Activated T-helper 9 cell treated with anti-CD3 and anti-CD28 coated beads, Interleukin-2, amount 50 U/mL, for 16 hours (primary cell): Measurements from ENCODE around the gene ARVCF.

Source experiments
- DNase-seq: peaks from one replicate; pipeline ENCODE4 v3.0.0-alpha.2; 2020; ENCODE audit warnings: low read depth

Gene ARVCF, protein sequence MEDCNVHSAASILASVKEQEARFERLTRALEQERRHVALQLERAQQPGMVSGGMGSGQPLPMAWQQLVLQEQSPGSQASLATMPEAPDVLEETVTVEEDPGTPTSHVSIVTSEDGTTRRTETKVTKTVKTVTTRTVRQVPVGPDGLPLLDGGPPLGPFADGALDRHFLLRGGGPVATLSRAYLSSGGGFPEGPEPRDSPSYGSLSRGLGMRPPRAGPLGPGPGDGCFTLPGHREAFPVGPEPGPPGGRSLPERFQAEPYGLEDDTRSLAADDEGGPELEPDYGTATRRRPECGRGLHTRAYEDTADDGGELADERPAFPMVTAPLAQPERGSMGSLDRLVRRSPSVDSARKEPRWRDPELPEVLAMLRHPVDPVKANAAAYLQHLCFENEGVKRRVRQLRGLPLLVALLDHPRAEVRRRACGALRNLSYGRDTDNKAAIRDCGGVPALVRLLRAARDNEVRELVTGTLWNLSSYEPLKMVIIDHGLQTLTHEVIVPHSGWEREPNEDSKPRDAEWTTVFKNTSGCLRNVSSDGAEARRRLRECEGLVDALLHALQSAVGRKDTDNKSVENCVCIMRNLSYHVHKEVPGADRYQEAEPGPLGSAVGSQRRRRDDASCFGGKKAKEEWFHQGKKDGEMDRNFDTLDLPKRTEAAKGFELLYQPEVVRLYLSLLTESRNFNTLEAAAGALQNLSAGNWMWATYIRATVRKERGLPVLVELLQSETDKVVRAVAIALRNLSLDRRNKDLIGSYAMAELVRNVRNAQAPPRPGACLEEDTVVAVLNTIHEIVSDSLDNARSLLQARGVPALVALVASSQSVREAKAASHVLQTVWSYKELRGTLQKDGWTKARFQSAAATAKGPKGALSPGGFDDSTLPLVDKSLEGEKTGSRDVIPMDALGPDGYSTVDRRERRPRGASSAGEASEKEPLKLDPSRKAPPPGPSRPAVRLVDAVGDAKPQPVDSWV

DNA sequence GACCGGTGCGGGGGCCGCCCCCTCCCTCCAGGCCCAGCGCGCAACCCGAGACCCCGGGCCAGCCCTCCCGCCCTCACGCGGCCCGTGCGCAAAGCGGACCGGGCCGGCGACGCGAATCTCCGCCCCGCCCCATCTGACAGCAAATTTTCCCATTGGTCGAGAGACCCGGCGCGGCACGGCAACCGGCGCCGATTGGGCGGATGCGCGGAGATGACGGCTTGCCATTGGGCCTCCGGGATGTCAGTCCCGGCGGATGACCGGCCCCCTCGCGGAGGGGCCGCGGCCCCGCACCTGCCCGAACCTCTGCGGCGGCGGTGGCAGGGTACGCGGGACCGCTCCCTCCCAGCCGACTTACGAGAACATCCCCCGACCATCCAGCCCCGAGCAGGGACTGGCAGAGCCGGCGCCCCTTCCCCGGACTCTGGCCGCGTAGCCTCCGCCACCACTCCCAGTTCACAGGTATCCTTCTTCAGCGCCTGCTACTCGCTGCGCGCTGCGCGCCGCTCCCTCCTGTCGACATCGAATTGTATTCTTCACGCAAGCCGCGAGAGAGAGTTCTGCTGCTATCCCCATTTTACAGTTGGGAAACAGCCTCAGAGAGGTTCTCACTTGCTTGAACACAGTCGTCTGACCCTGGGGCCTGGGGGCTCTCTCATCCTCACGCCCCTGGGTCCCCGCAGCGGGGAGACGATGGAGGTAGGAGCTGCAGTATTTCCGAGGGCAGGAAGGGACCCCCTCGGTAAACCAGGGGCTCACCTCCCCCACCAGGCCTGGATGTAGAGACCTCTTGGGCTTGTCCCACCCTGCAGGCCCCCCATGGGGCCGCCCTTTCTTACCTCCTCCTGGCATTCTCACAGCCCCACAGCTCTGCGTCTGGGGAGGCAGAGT lies at the start of gene ARVCF:
TSS of gene ARVCF (minus strand) at position 90 of the 888 bp plus-strand sequence. CDS start 26,029 bp downstream, outside the sequence.
- peak; percentile 86 for DNase-seq

DNA sequence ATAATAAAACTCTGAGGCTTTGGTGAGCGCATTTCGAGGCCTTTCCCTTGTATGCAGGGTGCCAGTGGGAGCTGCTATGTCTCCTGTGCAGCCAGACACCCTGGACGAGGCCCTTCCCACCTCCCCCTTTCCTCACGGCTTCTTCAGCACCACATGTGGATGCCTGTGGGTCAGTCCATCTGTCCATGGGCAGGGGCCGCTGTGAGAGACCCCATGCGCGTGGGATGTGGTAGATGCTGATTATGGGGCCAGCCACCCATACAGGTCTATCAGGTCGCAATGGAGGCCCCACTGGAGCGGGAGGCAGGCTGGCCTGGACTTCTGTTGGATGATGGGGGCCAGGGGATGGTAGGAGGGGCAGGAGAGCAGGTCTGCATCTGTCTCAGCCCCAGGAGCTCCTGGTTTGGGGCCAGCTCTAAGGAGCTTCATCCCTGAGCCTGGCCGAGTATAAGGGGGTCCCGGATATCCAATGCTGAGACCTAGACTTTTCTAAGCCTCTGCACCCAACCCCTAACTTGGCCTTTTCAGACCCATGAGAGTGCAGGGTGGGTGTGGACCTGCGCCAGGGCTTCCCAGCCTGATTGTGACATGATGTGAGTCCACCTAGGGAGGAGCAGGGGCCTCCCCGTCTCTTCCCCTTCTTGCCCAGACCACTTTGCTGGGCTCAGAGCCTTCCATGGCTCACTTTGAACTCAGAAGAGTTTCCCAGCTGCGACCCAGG lies 49.4 kb upstream of the ARVCF start:
- no peak for DNase-seq

DNA sequence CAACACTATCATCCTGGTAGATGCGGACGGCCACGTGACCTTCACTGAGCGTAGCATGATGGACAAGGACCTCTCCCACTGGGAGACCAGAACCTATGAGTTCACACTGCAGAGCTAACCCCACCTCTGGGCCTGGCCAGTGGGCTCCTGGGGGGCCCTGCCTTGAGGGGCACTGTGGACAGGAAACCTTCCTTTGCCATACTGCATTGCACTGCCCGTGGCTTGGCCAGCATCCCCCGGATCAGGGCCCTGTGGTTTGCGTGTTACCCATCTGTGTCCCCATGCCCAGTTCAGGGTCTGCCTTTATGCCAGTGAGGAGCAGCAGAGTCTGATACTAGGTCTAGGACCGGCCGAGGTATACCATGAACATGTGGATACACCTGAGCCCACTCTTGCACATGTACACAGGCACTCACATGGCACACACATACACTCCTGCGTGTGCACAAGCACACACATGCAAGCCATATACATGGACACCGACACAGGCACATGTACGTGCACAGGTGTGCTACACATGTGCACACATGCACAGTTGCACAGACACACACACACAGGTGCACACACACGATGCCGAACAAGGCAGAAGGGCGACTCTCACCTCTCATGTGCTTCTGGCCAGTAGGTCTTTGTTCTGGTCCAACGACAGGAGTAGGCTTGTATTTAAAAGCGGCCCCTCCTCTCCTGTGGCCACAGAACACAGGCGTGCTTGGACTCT lies 48.1 kb upstream of the ARVCF start:
- DNase-seq, result no peak

DNA sequence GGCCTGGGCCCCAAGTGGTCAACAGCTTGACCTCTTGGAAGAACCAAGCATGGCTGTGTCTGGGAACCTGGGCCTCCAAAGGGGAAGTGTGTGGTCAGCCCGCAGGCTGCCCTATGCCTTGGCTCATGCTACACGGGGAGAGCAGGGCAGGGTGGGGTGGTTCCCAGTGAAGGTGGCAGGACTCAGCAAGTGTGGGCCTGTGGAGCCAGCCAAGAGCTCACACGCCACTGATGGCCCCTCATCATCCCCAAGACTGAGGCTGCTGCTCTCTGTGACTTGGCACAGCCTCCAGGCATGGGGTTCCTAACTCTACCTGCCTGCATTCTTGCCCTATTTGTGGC lies 47.5 kb upstream of the ARVCF start:
- no peak for DNase-seq

DNA sequence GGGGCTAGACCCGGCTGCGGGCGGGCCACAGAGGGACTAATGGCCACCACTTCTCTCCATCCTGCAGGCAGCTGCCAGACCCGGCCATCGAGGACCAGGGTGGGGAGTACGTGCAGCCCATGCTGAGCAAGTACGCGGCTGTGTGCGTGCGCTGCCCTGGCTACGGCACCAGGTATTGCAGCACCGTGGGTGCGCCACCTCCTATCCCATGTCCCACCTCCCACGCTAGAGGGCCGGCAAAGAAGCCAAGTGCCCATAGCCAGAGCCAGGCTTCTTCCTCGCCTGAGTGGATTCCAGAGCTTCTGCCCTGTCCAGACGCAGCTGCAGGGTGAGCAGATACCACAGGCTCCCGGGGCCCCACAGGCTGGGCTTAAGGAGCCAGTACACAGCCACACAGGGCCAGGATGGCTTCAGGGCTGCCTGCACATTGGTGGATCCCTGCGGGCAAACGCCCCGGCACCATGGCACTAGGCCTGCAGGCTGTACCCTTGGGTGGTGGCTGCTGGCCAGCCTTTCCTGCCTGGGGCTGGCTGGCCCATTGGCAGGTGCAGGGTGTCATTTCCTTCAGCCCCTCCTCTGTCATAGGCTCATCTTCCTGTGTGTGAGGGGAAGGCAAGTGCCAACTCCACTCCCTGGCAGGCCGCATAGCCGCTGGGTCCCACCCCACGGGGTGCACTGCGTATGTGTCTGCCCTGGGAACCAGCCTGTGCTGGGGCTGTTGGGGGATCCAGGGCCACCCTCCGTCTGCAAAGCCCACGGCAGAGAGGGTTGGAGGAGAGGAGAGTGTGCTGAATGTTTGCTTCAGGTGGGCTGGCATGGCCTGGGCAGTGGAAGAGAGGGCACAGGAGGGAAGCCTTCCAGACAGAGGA lies 46.9 kb upstream of the ARVCF start:
- DNase-seq, result no peak

DNA sequence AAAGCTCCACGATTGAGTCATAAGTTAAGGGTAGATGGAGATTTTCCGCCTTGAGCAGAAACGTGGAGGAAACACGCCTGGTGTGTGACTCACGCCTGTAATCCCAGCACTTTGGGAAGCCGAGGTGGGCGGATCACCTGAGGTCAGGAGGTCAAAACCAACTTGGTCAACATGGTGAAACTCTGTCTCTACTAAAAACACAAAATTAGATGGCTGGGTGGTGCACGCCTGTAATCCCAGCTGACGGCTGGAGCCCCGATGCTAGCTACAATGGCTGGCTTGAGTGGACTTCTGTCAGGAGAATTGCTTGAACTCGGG lies 46.1 kb upstream of the ARVCF start:
- no peak for DNase-seq

DNA sequence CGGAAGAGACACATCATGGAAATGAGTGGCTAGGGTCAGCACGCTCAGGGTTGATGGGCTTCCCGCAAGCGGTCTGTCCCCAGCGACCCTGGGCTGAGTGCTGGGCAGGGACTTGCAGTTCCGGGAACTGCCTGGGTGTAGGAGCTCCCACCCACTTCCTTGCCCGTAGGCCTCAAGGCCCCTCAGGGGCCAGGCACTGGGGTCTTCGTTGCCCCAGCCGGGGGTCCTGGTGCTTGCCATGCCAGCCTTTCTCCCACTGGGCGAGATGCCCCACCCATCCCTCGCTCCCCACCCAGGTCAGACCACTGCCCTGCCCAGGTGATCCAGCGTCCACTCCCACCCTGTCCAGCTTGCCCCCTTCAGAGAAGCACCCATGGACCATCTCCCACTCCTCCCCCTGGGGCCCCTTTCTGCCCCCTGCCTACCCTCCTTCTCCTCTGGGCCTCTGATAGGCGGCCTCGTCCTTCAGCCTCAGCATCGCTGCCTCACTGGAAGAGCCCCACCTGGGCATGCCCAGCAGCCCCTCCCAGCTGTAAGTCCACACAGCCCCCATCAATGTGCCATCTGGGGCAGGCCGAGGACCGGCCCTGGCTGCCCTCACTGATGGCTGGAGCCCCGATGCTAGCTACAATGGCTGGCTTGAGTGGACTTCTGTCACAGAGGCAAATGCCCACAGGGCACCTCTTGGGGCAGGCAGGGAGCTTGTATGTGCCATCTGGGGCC lies 45.6 kb upstream of the ARVCF start:
- DNase-seq, result no peak

DNA sequence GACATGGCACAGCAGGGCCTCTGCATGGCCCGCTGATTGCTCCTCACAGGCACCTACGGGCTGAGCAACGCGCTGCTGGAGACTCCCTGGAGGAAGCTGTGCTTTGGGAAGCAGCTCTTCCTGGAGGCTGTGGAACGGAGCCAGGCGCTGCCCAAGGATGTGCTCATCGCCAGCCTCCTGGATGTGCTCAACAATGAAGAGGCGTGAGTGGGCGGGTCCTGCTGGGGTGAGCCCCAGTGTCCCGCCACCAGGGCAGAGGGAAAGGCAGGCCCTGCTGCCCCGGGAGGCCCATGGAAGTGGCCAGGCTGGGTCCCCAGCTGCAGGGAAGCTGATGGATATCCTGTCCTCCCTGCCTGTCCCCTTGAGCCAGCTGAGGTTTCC lies 44.8 kb upstream of the ARVCF start:
- DNase-seq, result no peak

DNA sequence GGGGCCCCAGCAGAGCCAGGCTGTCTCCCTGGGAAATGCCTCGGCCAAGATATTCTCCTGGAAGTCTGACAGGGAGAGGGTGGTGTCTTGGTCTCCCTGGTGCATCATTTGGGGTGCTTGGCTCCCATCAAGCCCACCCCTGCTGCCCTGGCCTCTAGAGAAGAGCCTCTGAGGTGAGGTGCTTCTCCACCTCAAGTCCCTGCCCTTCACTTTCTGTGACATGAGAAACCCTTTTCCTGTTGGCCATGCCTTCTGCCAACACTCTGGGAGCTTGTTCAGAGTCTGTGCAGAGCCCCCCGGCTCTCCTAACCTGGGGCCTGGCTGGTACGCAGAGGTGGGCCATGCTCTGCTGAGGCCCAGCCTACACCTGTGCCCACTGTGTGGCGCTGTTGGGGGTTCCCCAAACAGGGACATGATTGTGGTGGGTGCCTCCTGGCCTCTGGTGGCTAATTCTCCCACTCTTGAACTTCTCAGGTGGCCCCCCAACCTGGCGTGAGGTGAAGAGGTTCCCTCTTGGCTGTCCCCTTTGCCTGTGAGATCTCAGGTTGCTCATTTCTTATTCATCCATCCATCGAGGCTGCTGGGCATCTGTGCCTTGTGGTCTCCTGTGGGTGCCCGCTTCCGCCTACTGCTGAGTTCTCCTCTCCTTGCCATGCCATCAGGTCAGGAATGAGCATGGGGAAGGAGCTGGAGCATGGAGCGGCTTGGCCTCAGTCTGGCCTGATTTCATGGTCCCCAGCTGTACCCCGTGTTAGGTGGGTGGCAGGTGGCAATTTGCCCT lies 44.3 kb upstream of the ARVCF start:
- no peak for DNase-seq

DNA sequence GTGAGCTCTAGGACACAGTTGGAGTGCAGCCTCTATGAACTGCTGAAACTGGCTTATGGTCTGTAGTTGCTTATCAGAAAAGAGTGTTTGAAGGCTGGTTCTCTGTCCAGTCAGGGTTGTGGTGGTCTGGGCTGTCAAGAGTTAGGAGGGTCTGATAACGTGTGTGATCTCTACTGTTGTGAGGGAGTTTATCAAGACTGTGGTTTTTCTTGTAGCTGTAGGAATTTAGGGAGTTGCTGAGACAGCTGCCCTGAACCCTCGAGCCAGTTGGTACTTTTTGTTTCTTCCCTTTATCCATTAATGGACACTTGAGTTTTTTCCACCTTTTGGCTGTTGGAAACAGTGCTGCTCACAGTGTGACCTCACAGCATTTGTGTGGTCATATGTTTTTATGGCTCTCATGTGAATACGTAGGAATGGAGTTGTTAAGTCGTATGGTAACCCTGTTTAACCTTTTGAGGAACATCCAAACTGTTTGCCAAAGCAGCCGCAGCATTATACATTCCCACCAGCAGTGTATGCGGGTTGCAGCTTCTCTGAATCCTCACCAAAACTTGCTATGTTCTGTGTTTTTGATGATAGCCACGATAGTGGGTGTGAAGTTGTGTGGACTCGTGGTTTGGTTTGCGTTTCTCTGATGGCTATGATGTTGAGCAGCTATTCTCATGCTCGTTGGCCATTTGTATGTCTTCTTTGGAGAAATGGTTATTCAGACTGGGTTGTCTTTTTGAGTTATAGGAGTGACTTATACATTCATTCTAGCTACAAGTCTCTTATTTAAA lies 42.6 kb upstream of the ARVCF start:
- no peak for DNase-seq

DNA sequence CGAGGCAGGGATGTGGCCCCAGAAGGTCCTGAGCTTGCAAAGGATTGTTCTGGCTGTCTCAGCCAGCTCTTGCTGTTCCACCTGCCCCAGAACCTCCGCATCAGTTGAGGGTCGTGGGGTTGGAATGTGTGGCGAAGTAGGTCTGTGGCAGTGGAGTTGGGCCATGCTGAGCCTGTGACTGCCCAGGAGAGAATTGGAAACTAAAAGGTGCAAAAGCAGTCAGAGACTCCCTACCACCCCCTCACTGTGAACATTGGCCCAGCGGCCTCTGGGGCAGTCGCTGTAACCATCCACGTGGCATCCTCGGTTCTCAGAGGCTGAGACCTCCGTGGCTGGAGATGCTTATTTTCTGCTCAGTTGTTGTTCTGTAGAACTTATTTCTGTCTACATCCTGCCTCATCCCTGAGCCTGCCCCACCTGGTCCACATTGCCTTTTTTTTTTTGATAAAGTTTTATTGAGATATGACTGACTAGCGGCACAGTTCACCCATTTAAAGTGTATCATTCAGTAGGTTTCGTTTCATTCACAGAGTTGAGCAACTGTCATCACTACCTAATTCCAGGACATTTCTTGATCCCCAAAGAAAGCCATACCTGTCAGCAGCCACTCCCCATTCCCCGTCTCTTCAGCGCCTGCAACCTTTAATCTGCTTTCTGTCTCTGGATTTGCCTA lies 41.1 kb upstream of the ARVCF start:
- DNase-seq, result no peak

DNA sequence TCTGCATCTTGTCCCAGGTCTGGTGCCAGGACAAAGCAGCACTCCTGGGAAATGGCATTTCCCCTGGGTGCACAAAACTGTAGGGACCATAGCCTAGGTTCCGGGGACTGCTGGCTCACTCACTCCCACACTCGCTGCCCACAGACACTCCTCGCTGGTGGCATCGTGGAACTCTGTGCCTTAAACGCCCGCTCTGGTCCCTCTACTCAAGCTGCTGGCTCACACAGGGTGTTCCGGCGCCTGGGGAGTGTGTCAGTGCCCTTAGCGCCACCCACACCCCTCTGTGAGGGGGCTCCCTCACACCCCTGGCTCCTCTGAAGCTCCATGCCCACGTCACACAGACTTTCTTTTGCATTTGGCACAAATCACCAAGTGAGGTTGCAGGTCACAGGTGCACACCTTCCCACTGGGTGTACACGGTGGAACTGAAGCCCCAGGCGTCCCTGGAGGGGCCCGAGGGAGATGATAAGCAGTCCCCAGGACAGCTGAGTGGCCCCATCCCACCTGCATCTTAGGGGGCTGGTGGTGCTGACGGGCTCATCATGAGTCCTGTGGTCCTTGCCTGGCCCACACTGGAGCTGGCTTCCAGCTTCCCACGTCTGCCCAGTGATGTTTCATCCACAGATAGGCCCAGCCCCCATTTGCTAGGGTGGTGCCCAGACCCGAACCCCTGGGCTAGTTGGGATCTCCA lies 40.2 kb upstream of the ARVCF start:
- no peak for DNase-seq

DNA sequence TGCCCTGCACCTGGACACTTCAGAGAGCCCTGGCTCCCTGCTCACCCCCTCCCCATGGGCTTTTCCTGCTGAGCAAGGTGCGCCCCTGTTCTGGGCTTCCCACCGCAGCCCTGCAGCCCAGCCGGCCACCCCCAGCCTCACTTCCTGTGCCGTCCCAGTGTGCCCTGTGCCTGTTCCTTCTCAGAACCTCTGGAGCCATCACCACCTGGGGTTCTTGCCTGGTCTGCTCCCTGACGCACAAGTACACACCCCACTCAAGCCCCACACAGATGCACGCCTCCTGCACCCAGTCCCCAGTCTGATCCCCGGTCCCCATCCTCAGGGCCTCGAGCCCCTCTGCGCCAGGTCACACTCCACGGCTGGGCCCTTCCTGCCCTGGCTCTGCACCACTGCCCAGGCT lies 39.5 kb upstream of the ARVCF start:
- DNase-seq, result no peak

DNA sequence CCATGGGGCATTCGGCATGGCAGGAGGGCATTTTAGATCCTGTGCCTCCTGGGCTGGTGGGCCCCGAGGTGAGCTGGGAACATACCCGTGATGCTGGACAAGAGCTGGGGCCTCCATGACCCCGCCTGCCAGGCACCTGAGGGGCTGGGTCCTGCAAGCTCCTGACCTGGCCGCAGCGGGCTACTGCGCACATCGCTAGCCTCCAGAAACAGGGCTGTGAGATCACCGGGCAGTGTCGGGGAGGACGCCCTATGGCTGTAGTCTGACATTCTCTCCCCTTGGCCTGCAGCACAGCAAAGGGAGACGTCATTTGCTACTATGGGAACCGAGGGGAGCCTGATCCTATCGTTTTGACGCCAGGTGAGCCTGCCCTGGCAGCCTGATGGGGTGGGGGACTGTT lies 39.0 kb upstream of the ARVCF start:
- DNase-seq, result no peak

DNA sequence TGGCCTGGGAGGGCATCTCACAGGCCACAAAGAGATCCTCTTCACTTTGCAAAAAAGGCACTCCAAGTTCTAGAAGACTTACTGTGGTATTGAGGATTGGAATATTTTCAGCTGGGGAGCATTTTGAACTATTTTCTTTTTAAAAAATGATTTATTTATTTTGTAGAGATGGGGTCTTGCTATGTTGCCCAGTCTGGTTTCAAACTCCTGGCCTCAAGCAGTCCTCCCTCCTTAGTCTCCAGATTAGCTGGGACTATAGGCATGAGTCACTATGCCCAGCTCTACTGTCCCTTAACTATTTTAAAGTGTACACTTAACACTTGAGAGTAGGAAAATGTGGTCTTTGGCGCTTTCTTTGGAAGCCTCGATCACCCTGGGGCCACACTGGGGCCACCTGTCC lies 38.5 kb upstream of the ARVCF start:
- no peak for DNase-seq

DNA sequence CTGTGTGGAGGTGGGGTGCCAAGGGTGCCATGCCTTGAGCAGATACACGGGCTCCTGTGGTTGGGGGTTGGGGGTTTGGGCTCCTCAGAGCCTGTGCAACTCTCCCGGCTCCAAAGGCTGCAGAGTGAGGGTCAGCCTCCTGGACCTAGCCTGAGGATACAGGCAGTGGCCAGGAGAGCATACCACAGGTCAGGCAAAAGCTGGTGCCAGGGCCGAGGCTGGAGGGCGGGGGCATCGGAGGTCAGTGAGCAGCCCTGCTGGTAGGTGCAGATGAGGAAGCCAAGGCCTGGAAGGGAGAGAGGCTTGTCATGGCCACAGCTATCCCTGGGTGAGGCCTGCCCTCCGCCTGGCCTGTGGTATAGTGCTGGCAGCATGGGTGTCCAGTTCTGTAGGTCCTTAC lies 37.9 kb upstream of the ARVCF start:
- no peak for DNase-seq

DNA sequence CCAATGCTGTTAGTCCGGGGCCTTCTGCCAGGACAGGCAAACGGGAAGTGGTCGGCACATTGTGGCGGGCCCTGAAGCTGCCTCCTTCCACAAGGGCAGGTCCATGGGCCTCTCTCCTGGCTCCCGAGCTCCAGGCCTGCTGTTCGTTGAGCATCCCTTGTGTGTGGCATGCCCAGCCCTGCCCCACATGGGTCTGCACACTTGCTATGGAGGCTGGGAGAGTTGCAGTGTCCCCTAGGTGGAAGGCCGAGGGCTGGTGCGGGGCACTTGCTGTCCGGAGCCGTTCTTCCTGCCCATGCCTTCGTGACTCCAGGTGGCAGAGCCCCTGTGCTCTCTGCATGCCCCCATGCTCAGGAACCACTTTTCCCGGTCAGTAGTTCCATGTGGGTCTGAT lies 37.4 kb upstream of the ARVCF start:
- no peak for DNase-seq
